ENCODE data around the gene NFATC2.

Gene NFATC2

DNA sequence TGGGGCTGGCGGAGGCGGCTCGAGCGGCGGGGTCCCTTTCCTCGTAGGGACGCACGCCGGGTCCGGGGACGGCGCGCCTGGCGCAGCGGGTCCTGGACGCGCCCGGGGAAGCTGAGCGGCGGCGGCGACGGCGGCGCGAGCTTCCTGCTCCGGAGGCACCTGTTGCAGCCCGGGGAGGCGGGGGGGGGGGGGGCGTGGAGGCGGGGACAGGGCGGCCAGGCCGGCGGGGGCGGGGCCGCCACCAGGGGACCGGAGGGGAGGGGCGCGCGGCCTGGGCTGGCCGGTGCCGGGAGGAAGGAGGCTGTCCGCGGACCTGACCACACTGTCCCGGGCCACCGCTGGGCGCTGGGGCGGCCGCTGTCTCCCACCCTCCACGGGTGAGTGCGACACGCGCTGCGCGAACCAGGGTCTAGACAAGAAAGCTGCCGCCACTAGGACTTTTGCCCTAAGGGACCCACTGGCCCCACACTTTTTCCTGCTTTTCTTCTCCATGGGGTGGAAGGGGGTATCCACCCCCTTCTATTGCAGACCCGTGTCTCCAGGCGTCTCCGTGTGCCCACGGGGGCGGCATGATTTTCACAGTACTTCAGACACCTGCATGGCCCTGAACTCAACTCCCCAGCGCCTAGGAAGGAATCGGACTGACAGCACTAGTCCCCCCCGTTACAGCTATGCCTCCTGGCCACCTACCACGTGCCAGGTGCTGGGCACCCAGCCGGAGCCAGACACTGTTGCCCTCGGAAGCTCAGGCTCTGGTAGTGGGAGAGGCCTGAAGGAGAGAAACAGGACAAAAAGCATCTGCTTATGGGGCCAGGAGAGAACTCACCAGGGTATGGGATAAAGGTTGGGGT lies at the start of gene NFATC2:
Gene NFATC2, minus strand, starts transcription at position 149 of the 851 bp plus-strand sequence. CDS start 220 bp downstream, outside the sequence.
- peak within 1 kb of the TSS; percentile 31; the same call in 1 of the 2 replicates for H3K27ac ChIP-seq
- TF ChIP-seq, protein P1, sequence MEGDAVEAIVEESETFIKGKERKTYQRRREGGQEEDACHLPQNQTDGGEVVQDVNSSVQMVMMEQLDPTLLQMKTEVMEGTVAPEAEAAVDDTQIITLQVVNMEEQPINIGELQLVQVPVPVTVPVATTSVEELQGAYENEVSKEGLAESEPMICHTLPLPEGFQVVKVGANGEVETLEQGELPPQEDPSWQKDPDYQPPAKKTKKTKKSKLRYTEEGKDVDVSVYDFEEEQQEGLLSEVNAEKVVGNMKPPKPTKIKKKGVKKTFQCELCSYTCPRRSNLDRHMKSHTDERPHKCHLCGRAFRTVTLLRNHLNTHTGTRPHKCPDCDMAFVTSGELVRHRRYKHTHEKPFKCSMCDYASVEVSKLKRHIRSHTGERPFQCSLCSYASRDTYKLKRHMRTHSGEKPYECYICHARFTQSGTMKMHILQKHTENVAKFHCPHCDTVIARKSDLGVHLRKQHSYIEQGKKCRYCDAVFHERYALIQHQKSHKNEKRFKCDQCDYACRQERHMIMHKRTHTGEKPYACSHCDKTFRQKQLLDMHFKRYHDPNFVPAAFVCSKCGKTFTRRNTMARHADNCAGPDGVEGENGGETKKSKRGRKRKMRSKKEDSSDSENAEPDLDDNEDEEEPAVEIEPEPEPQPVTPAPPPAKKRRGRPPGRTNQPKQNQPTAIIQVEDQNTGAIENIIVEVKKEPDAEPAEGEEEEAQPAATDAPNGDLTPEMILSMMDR (conservative IDR thresholded peaks at IDR 0.05) = no peak

DNA sequence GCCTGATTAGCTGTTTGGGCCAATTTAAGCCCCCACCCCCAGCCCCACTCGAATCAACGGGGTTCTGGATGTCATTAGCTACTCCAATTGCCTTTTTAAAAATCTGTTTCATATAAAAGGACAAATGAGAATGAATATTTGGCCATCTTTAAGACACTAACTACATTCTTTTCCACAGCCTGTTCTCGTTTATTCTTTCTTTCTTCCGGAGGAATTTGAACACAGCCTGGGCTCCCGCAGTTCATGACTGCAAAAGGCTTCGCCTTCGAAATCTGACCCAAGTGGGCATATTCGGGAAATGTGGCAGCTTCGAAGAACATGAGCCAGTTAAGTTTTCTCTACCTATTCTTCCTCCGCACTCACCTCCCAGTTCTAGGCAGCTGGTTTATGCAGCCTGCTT lies 49.4 kb upstream of the NFATC2 start:
- TF ChIP-seq, protein P1 (conservative IDR thresholded peaks at IDR 0.05) = no peak
- no peak overlapping the region for H3K27ac ChIP-seq

DNA sequence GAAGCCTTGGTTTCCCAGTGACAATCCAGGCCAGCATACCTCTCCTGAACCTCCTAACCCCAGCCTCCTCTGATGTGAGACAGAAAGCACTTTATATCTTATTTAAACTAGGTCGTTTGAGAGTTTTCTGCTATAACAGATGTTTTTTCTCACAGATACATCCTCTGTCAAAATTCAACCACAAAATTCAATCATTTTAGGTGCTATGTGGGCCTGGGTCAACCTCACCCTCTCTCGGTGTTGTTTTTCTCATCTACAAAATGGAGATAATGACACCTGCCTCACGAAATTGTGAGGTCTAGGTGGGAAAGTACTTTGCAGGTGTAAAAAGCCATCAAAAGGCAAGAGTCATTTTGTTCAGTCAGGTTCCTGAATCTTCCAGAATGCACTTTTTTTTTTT lies 46.2 kb upstream of the NFATC2 start:
- TF ChIP-seq, protein P1 (conservative IDR thresholded peaks at IDR 0.05) = no peak
- no peak overlapping the region for H3K27ac ChIP-seq

DNA sequence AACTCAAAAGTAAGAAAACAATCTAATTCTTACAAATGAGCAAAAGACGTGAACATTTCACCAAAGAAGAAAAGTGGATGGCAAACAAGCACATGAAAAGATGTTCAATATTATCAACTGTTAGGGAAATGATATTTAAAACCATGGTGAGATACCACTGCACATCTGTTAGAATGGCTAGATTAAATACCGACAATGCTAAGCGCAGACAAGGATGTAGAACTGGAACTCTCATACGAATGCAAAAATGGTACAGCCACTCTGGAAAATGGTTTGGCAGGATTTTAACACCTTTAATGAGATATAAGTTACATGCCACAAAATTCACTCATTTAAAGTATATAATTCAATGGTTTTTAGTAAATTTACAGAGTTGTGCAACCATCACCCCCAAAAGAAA lies 44.6 kb upstream of the NFATC2 start:
- H3K27ac ChIP-seq = no peak overlapping the region
- TF ChIP-seq, protein P1 (conservative IDR thresholded peaks at IDR 0.05) = no peak

DNA sequence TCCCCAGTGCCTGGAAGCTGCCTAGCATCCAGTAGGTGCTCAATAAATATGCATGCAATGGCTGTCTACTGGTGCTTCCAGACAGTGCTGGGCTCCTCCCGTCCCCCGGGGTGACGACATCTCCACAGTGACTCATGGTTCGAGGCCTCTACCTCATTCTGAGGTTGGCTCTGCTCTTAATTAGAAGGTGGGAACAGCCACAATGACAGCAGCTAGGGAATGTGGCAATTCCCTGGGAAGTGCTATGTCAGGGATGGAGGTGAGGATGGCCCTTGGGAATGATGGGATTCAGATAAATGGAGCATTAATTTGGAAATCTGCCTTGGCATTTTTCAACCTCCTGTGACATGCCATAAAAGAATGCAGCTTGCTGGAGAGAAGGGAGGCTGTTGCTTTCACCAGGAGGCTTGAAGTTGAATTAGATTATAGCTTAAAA lies 43.5 kb upstream of the NFATC2 start:
- H3K27ac ChIP-seq = no peak overlapping the region
- TF ChIP-seq, protein P1 (conservative IDR thresholded peaks at IDR 0.05) = no peak

DNA sequence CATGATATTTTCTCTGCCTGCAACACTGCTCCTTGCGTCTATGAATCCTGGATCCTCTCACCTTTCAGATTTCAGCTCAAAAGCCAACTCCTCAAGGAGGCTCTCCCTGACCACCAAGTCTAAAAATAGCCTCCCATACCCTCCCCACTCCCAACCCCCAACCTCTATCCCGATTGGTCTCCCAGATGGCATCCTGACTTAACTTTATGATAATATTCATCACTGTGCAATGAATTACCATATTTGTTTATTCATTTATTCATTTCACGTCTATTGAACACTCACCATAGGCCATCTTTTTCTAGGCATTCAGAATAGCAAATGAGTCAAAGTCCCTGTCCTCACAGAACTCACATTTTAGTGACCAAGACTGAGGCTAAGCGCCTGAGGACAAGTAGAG lies 42.6 kb upstream of the NFATC2 start:
- TF ChIP-seq, protein P1 (conservative IDR thresholded peaks at IDR 0.05) = no peak
- no peak overlapping the region for H3K27ac ChIP-seq

DNA sequence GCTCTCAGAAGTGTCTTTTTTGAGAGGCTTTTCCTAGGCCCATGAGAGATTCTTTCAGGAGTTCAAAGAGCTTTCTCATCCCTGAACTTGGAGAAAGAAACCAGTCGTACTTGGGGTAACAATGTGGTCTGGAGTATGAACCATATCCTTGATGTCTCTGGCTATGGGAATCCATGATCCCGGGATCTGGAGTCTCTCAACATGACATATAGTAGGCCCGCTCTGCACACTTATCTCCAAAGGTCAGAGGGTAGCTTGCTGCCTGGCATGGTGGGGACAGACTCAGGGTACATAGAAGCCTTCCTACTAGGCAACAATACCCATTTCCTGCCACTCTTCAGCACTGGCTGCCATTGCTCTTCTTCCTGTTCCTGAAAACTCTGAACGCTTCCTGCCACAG lies 42.2 kb upstream of the NFATC2 start:
- no peak overlapping the region for H3K27ac ChIP-seq
- TF ChIP-seq, protein P1 (conservative IDR thresholded peaks at IDR 0.05) = no peak

Data from VCaP (cell line).